BJ (cell line): Measurements from ENCODE around the gene ABLIM1. TPM values are rescaled to one million over a fixed set of nuclear protein-coding genes. Genes with fewer than 3 reads are reported as not detected.

Experiments used
- CTCF ChIA-PET: fragments of 350-600 bp; formaldehyde crosslinking; extraction: SDS; loops from one replicate; lab custom pipeline; 2021; ENCODE audit warnings: antibody characterized with exemption, inconsistent platforms; lab: Yijun Ruan, JAX
- POLR2A ChIA-PET: fragments of 300-600 bp; sonication (Branson Sonifier 250); formaldehyde crosslinking; extraction: SDS; loops from one replicate; lab custom pipeline; 2021; ENCODE audit warnings: antibody characterized with exemption; lab: Charles Lee
- DNase-seq: peaks from one replicate; pipeline ENCODE4 v3.0.0-alpha.2; 2011; ENCODE audit warnings: low read depth
- H3K27me3 ChIP-seq: 2 replicates; pipeline ENCODE4 v1.6.0; 2011; ENCODE audit warnings: low read length; ENCODE audit not compliant: control insufficient read depth, insufficient read depth
- H3K36me3 ChIP-seq: 2 replicates; pipeline ENCODE4 v1.5.1; 2011; ENCODE audit warnings: low read length; ENCODE audit not compliant: control insufficient read depth, insufficient read depth
- H3K4me3 ChIP-seq: 2 replicates; pipeline ENCODE4 v1.5.1; 2011; ENCODE audit warnings: low read depth, mild to moderate bottlenecking, control low read depth, low read length
- CTCF ChIP-seq: IDR thresholded peaks from 2 replicates; pipeline ENCODE4 v1.5.1; 2011; ENCODE audit warnings: low read depth, mild to moderate bottlenecking, control low read depth, inconsistent platforms, low read length, moderate library complexity; ENCODE audit not compliant: insufficient read depth
- polyA plus RNA-seq: library from polyadenylated mRNA; depleted of rRNA; stranded (reverse); fragments of >200 nt; gene quantifications from 2 replicates; pipeline ENCODE4 v1.2.3, GENCODE V29; 2011

Gene ABLIM1
- polyA plus RNA-seq, 1 experiment, result 14.4 TPM

DNA sequence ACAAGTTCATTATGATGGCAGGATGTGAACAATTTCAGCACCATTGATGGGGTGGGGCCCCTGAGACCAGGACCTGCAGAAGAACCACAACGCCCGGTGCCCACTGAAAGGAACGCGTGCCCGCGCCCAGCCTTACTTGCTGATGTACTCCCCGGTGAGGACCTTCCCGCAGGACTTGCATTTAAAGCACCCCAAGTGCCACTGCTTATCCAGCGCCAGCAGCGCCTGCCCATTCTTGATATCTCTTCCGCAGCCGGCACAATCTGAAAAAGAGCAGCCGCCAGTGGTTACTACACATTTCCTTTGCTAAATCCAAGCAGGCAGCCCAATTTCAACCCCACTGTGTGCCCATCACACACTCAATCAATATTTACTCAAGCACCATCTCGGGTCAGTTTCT lies 110.6 kb downstream of the ABLIM1 start:
- CTCF ChIA-PET, result interaction anchor here (0.8 to 7.8 kb wide), 6 partner anchors 8 to 244 kb away, joined by 3 to 65 read pairs (median 18); no protein-coding TSS in a partner anchor
- Histone ChIP-seq H3K27me3 (no peaks in the 10 kb centered on the region), H3K36me3 (no peaks in the 10 kb centered on the region; the same call in 1 of the 2 replicates), H3K4me3 (no peak overlapping the region)
- POLR2A ChIA-PET, result no interaction called here
- TF ChIP-seq CTCF, result no peak
- no peak for DNase-seq

DNA sequence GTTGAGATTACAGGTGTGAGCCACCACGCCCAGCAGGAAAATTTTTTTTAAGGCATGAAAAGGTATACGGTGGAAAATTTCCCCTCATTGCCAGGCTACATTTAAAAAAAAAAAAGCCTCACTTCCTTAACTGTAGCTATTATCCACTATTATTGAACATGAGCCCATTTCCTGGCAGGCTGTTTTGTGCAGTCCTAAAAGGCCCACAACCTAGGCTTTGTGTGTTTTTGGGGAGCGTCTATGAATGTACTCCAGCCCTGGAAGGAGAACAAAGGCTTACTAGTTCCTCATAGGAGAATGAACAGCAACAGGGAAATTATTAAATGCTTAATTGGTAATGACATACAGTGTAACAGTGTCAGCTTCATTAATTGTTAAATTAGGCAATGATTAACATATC lies 111.0 kb downstream of the ABLIM1 start:
- Histone ChIP-seq H3K27me3 (no peaks in the 10 kb centered on the region), H3K36me3 (no peaks in the 10 kb centered on the region; the same call in 1 of the 2 replicates), H3K4me3 (no peak overlapping the region)
- CTCF ChIA-PET, result interaction anchor here (1.4 to 5.0 kb wide), 2 partner anchors 157 to 243 kb away, joined by 7 to 31 read pairs; no protein-coding TSS in a partner anchor
- DNase-seq, result no peak
- no peak for TF ChIP-seq CTCF
- POLR2A ChIA-PET, result no interaction called here

DNA sequence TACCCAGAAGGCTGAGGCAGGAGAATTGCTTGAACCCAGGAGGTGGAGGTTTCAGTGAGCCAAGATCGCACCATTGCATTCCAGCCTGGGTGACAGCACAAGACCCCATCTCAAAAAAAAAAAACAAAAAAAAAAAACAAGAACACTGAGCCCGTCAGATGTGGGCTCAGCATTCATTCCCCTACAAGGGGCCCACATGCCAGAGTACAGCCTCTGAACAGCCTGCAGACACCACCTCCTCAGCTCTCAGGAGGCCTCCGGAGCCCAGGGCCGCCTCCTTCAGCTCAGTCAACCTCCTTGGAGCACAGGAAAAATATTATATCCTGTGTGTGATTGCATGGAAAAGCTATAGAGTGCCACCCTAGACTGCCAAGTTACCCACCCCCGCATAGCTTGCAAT lies 112.3 kb downstream of the ABLIM1 start:
- no peak for TF ChIP-seq CTCF
- CTCF ChIA-PET, result interaction anchor here (0.9 to 1.7 kb wide), 4 partner anchors 74 to 240 kb away, joined by 3 to 10 read pairs (median 7); no protein-coding TSS in a partner anchor

GRCh38 chr10:114545071-114545470 lies 113.0 kb downstream of the ABLIM1 start:
- TF ChIP-seq CTCF, result no peak
- Histone ChIP-seq H3K36me3 (no peaks in the 10 kb centered on the region; the same call in 1 of the 2 replicates), H3K27me3 (no peaks in the 10 kb centered on the region), H3K4me3 (no peak overlapping the region)
- no peak for DNase-seq
- CTCF ChIA-PET, result interaction anchor here (0.7 to 1.7 kb wide), 3 partner anchors 26 to 241 kb away, joined by 3 to 10 read pairs (median 7); no protein-coding TSS in a partner anchor
- POLR2A ChIA-PET, result no interaction called here

More for the DNA sequence above, 112.3 kb downstream of the ABLIM1 start:
- POLR2A ChIA-PET, result no interaction called here
- H3K27me3 ChIP-seq, result no peaks in the 10 kb centered on the region
- H3K36me3 ChIP-seq, result no peaks in the 10 kb centered on the region; the same call in 1 of the 2 replicates
- no peak overlapping the region for H3K4me3 ChIP-seq
- DNase-seq, result no peak

- CTCF ChIA-PET, result interaction anchor here (1.8 kb wide), 1 partner anchor 73 kb away, joined by 5 read pairs; no protein-coding TSS in a partner anchor
- no peaks in the 10 kb centered on the region; the same call in 1 of the 2 replicates for H3K36me3 ChIP-seq
- POLR2A ChIA-PET, result no interaction called here
- no peak overlapping the region for H3K4me3 ChIP-seq
- TF ChIP-seq CTCF, result no peak
- H3K27me3 ChIP-seq, result no peaks in the 10 kb centered on the region
- DNase-seq, result no peak
Measured at GRCh38 chr10:114544045-114544659, 113.9 kb downstream of the ABLIM1 start.
